Measurements from ENCODE around the gene BRIP1. TPM values are rescaled to one million over a fixed set of nuclear protein-coding genes. Genes with fewer than 3 reads are reported as not detected.

Gene BRIP1
- total and polyA plus RNA-seq, 2 donors (not counting 1 experiment from before 2014, with no cell fraction given): 4.0 to 8.1 TPM

- no peak overlapping the region for H3K4me2 ChIP-seq (ENCODE audit: extremely low read depth, insufficient read depth, low read length)
- DNase-seq (ENCODE audit: low read depth in 2 of 2): no peak
- no peaks in the 10 kb centered on the region for H3K27me3 ChIP-seq (ENCODE audit: control insufficient read depth, insufficient read depth, low read length)
- H3K36me3 ChIP-seq (ENCODE audit: control insufficient read depth, insufficient read depth, low read length): no peaks in the 10 kb centered on the region
- H3K9me3 ChIP-seq (ENCODE audit: control insufficient read depth, insufficient read depth, low read depth, low read length): no peaks in the 10 kb centered on the region
- H3K27ac ChIP-seq (ENCODE audit: insufficient read depth, low read length): no peak overlapping the region
- no peak overlapping the region for H2AFZ ChIP-seq (ENCODE audit: low read length)
- no peaks in the 10 kb centered on the region for H4K20me1 ChIP-seq (ENCODE audit: control insufficient read depth, extremely low read depth, insufficient read depth, low read length)
- TF ChIP-seq, protein P1, sequence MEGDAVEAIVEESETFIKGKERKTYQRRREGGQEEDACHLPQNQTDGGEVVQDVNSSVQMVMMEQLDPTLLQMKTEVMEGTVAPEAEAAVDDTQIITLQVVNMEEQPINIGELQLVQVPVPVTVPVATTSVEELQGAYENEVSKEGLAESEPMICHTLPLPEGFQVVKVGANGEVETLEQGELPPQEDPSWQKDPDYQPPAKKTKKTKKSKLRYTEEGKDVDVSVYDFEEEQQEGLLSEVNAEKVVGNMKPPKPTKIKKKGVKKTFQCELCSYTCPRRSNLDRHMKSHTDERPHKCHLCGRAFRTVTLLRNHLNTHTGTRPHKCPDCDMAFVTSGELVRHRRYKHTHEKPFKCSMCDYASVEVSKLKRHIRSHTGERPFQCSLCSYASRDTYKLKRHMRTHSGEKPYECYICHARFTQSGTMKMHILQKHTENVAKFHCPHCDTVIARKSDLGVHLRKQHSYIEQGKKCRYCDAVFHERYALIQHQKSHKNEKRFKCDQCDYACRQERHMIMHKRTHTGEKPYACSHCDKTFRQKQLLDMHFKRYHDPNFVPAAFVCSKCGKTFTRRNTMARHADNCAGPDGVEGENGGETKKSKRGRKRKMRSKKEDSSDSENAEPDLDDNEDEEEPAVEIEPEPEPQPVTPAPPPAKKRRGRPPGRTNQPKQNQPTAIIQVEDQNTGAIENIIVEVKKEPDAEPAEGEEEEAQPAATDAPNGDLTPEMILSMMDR (conservative IDR thresholded peaks at IDR 0.05 in 1 of 2, IDR thresholded peaks at IDR 0.05 in 1 of 2; ENCODE audit: low read depth in 1 of 2, low read length in 2 of 2): no peak
- no peak for TF ChIP-seq EZH2 (IDR thresholded peaks at IDR 0.05; ENCODE audit: low read length, missing control alignments)
- H3K4me3 ChIP-seq (replicated peaks in 1 of 4; ENCODE audit: control extremely low read depth in 1 of 4, insufficient read depth in 1 of 4, low read depth in 3 of 4, low read length in 4 of 4): no peak overlapping the region
- no peaks in the 10 kb centered on the region for H3K4me1 ChIP-seq (ENCODE audit: control insufficient read depth, extremely low read depth, insufficient read depth, low read length)
- no peaks in the 10 kb centered on the region for H3K79me2 ChIP-seq (ENCODE audit: control insufficient read depth, insufficient read depth, low read length)
- H3K9ac ChIP-seq (ENCODE audit: insufficient read depth, low read length): no peak overlapping the region
Measured at GRCh38 chr17:61797283-61797682, 66.0 kb downstream of the BRIP1 start.

DNA sequence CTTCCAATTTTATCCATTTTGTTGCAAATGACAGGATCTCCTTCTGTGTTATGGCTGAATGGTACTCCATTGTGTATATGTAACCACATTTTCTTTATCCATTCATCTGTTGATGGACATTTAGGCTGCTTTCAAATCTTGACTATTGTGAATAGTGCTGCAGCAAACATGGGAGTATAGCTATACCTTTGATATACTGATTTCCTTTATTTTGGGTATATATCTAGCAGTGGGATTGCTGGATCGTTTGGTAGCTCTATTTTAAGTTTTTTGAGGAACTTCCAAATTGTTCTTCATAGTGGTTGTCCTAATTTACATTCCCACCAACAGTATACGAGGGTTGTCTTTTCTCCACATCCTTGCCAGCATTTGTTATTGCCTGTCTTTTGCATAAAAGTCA, 67.8 kb downstream of the BRIP1 start:
- Histone ChIP-seq H2AFZ (ENCODE audit: low read length) (no peak overlapping the region), H3K27me3 (ENCODE audit: control insufficient read depth, insufficient read depth, low read length) (no peaks in the 10 kb centered on the region), H3K4me2 (ENCODE audit: extremely low read depth, insufficient read depth, low read length) (no peak overlapping the region), H3K4me1 (ENCODE audit: control insufficient read depth, extremely low read depth, insufficient read depth, low read length) (no peaks in the 10 kb centered on the region), H3K27ac (ENCODE audit: insufficient read depth, low read length) (no peak overlapping the region), H3K4me3 (replicated peaks in 1 of 4; ENCODE audit: control extremely low read depth in 1 of 4, insufficient read depth in 1 of 4, low read depth in 3 of 4, low read length in 4 of 4) (no peak overlapping the region), H4K20me1 (ENCODE audit: control insufficient read depth, extremely low read depth, insufficient read depth, low read length) (no peaks in the 10 kb centered on the region), H3K9me3 (ENCODE audit: control insufficient read depth, insufficient read depth, low read depth, low read length) (no peaks in the 10 kb centered on the region), H3K9ac (ENCODE audit: insufficient read depth, low read length) (no peak overlapping the region), H3K36me3 (ENCODE audit: control insufficient read depth, insufficient read depth, low read length) (no peaks in the 10 kb centered on the region), H3K79me2 (ENCODE audit: control insufficient read depth, insufficient read depth, low read length) (no peaks in the 10 kb centered on the region)
- DNase-seq (ENCODE audit: low read depth in 2 of 2): no peak
- no peak for TF ChIP-seq EZH2 (IDR thresholded peaks at IDR 0.05; ENCODE audit: low read length, missing control alignments)
- TF ChIP-seq, protein P1 (conservative IDR thresholded peaks at IDR 0.05 in 1 of 2, IDR thresholded peaks at IDR 0.05 in 1 of 2; ENCODE audit: low read depth in 1 of 2, low read length in 2 of 2): no peak

- no peak overlapping the region for H3K9ac ChIP-seq (ENCODE audit: insufficient read depth, low read length)
- no peaks in the 10 kb centered on the region for H3K4me1 ChIP-seq (ENCODE audit: control insufficient read depth, extremely low read depth, insufficient read depth, low read length)
- H3K27ac ChIP-seq (ENCODE audit: insufficient read depth, low read length): no peak overlapping the region
- no peaks in the 10 kb centered on the region for H4K20me1 ChIP-seq (ENCODE audit: control insufficient read depth, extremely low read depth, insufficient read depth, low read length)
- no peaks in the 10 kb centered on the region for H3K36me3 ChIP-seq (ENCODE audit: control insufficient read depth, insufficient read depth, low read length)
- no peaks in the 10 kb centered on the region for H3K9me3 ChIP-seq (ENCODE audit: control insufficient read depth, insufficient read depth, low read depth, low read length)
- TF ChIP-seq EZH2 (IDR thresholded peaks at IDR 0.05; ENCODE audit: low read length, missing control alignments): no peak
- TF ChIP-seq, protein P1 (conservative IDR thresholded peaks at IDR 0.05 in 1 of 2, IDR thresholded peaks at IDR 0.05 in 1 of 2; ENCODE audit: low read depth in 1 of 2, low read length in 2 of 2): no peak
- no peak overlapping the region for H3K4me2 ChIP-seq (ENCODE audit: extremely low read depth, insufficient read depth, low read length)
- H3K27me3 ChIP-seq (ENCODE audit: control insufficient read depth, insufficient read depth, low read length): no peaks in the 10 kb centered on the region
- no peak for DNase-seq (ENCODE audit: low read depth in 2 of 2)
- no peaks in the 10 kb centered on the region for H3K79me2 ChIP-seq (ENCODE audit: control insufficient read depth, insufficient read depth, low read length)
- no peak overlapping the region for H3K4me3 ChIP-seq (replicated peaks in 1 of 4; ENCODE audit: control extremely low read depth in 1 of 4, insufficient read depth in 1 of 4, low read depth in 3 of 4, low read length in 4 of 4)
- no peak overlapping the region for H2AFZ ChIP-seq (ENCODE audit: low read length)
Measured at GRCh38 chr17:61794792-61795191, 68.5 kb downstream of the BRIP1 start.
